Measurements from ENCODE around the gene CNN2. TPM values are rescaled to one million over a fixed set of nuclear protein-coding genes. Genes with fewer than 3 reads are reported as not detected.

The CNN2 gene
- total RNA-seq, 1 experiment from 2014 or later: 97.9 TPM

- H3K9ac ChIP-seq (ENCODE audit: low read length): no peak overlapping the region
- peaks cover 10% of the 10 kb centered on the region for H3K4me1 ChIP-seq (ENCODE audit: insufficient read depth, low read length)
- intact Hi-C loops (cut with micrococcal nuclease): no loop called here
- CTCF ChIA-PET: no interaction called here
- BruUV-seq (replicated peaks): no TSS peak
- POLR2A ChIA-PET (ENCODE audit: unreplicated experiment): interaction anchor here (0.5 kb wide), 1 partner anchor 9 kb away, joined by 3 read pairs; no protein-coding TSS in a partner anchor
- H3K4me2 ChIP-seq (ENCODE audit: low read length): no peak overlapping the region
- no peak overlapping the region for H2AFZ ChIP-seq (ENCODE audit: low read length)
- peaks cover 33% of the 10 kb centered on the region for H3K79me2 ChIP-seq (ENCODE audit: low read length)
- DNase-seq (no peak), ATAC-seq (no peak)
- H3K4me3 ChIP-seq (ENCODE audit: low read length): no peak overlapping the region
- no peaks in the 10 kb centered on the region for H3F3A ChIP-seq (ENCODE audit: low read length, unreplicated experiment)
- H3K9me2 ChIP-seq (replicated peaks; ENCODE audit: low read length): no peaks in the 10 kb centered on the region
- H3K9me3 ChIP-seq (ENCODE audit: low read length): no peaks in the 10 kb centered on the region
- no peaks in the 10 kb centered on the region for H3K36me3 ChIP-seq (ENCODE audit: low read depth, low read length)
- no peak overlapping the region for H3K27ac ChIP-seq (ENCODE audit: low read length)
- no peak for TF ChIP-seq EZH2phosphoT487 (IDR thresholded peaks at IDR 0.05; ENCODE audit: borderline replicate concordance, low read length)
- no peak for TF ChIP-seq CTCF (conservative IDR thresholded peaks at IDR 0.05; ENCODE audit: low read depth, low read length)
- TF ChIP-seq EZH2 (IDR thresholded peaks at IDR 0.05; ENCODE audit: low read length, unreplicated experiment): no peak
- peaks cover 23% of the 10 kb centered on the region for H4K20me1 ChIP-seq (ENCODE audit: low read length)
- H3K27me3 ChIP-seq (ENCODE audit: low read length): no peaks in the 10 kb centered on the region
These were observed 14.1 kb upstream of the CNN2 start for GRCh38 chr19:1012334-1012733.

- H3K27ac ChIP-seq (ENCODE audit: low read length): no peak overlapping the region
- no peaks in the 10 kb centered on the region for H3K9me2 ChIP-seq (replicated peaks; ENCODE audit: low read length)
- no peaks in the 10 kb centered on the region for H3K27me3 ChIP-seq (ENCODE audit: low read length)
- POLR2A ChIA-PET (ENCODE audit: unreplicated experiment): no interaction called here
- peaks cover 19% of the 10 kb centered on the region for H3K4me1 ChIP-seq (ENCODE audit: insufficient read depth, low read length)
- TF ChIP-seq EZH2 (IDR thresholded peaks at IDR 0.05; ENCODE audit: low read length, unreplicated experiment): no peak
- TF ChIP-seq CTCF (conservative IDR thresholded peaks at IDR 0.05; ENCODE audit: low read depth, low read length): no peak
- no peak for TF ChIP-seq EZH2phosphoT487 (IDR thresholded peaks at IDR 0.05; ENCODE audit: borderline replicate concordance, low read length)
- intact Hi-C loops (cut with micrococcal nuclease): no loop called here
- no peak overlapping the region for H3K4me2 ChIP-seq (ENCODE audit: low read length)
- no peak overlapping the region for H2AFZ ChIP-seq (ENCODE audit: low read length)
- CTCF ChIA-PET: no interaction called here
- H3K9me3 ChIP-seq (ENCODE audit: low read length): no peaks in the 10 kb centered on the region
- no peaks in the 10 kb centered on the region for H3K36me3 ChIP-seq (ENCODE audit: low read depth, low read length)
- H3K9ac ChIP-seq (ENCODE audit: low read length): no peak overlapping the region
- H3K79me2 ChIP-seq (ENCODE audit: low read length): peaks cover 42% of the 10 kb centered on the region
- peaks cover 31% of the 10 kb centered on the region for H4K20me1 ChIP-seq (ENCODE audit: low read length)
- DNase-seq: no peak
- no peaks in the 10 kb centered on the region for H3F3A ChIP-seq (ENCODE audit: low read length, unreplicated experiment)
- ATAC-seq: no peak
- no TSS peak for BruUV-seq (replicated peaks)
- no peak overlapping the region for H3K4me3 ChIP-seq (ENCODE audit: low read length)
These were observed 13.2 kb upstream of the CNN2 start for GRCh38 chr19:1013218-1013617.

- Histone ChIP-seq H3K4me2 (ENCODE audit: low read length) (no peak overlapping the region), H3K9me3 (ENCODE audit: low read length) (no peaks in the 10 kb centered on the region), H3K27ac (ENCODE audit: low read length) (no peak overlapping the region), H3K79me2 (ENCODE audit: low read length) (peaks cover 54% of the 10 kb centered on the region), H3K9ac (ENCODE audit: low read length) (no peak overlapping the region), H3K9me2 (replicated peaks; ENCODE audit: low read length) (no peaks in the 10 kb centered on the region), H2AFZ (ENCODE audit: low read length) (no peak overlapping the region), H3K4me3 (ENCODE audit: low read length) (no peak overlapping the region), H3F3A (ENCODE audit: low read length, unreplicated experiment) (no peaks in the 10 kb centered on the region), H3K36me3 (ENCODE audit: low read depth, low read length) (no peaks in the 10 kb centered on the region), H3K27me3 (ENCODE audit: low read length) (no peaks in the 10 kb centered on the region), H4K20me1 (ENCODE audit: low read length) (peaks cover 41% of the 10 kb centered on the region), H3K4me1 (ENCODE audit: insufficient read depth, low read length) (peaks cover 22% of the 10 kb centered on the region)
- CTCF ChIA-PET: no interaction called here
- POLR2A ChIA-PET (ENCODE audit: unreplicated experiment): no interaction called here
- DNase-seq: no peak
- BruUV-seq (replicated peaks): no TSS peak
- intact Hi-C loops (cut with micrococcal nuclease): no loop called here
- no peak for ATAC-seq
- TF ChIP-seq EZH2 (IDR thresholded peaks at IDR 0.05; ENCODE audit: low read length, unreplicated experiment): no peak
- TF ChIP-seq EZH2phosphoT487 (IDR thresholded peaks at IDR 0.05; ENCODE audit: borderline replicate concordance, low read length): no peak
These were observed 12.0 kb upstream of the CNN2 start for GRCh38 chr19:1014161-1015060.
